GM12892 (cell line): ENCODE results near the gene ZFR2.

Experiments used
- POLR2A ChIP-seq: IDR thresholded peaks from 2 replicates; pipeline ENCODE4 v1.6.1; 2011; ENCODE audit warnings: low read depth, low read length, control low read depth
- POLR2AphosphoS5 ChIP-seq: IDR thresholded peaks from 2 replicates; pipeline ENCODE4 v1.6.1; 2011; ENCODE audit warnings: low read depth, low read length, control low read depth
- TAF1 ChIP-seq: IDR thresholded peaks from 2 replicates; pipeline ENCODE4 v1.6.1; 2011; ENCODE audit warnings: low read depth, mild to moderate bottlenecking, control low read depth, low read length, borderline replicate concordance

GRCh38 chr19:3784607-3785450 lies 84.0 kb downstream of the ZFR2 start:
- TF ChIP-seq POLR2AphosphoS5 (no peak), POLR2A (no peak), TAF1 (no peak)
